Activated T-helper 9 cell treated with anti-CD3 and anti-CD28 coated beads, Interleukin-2, amount 50 U/mL, for 16 hours (primary cell): ENCODE results near the gene DDC.
"Not testable (repeated sequence)": the region's sequence is repeated elsewhere in the genome, so short reads cannot be mapped to it uniquely, and the experiment has no call there.

Experiments used
- DNase-seq: peaks from one replicate; pipeline ENCODE4 v3.0.0-alpha.2; 2020; ENCODE audit warnings: low read depth

DDC gene

DNA sequence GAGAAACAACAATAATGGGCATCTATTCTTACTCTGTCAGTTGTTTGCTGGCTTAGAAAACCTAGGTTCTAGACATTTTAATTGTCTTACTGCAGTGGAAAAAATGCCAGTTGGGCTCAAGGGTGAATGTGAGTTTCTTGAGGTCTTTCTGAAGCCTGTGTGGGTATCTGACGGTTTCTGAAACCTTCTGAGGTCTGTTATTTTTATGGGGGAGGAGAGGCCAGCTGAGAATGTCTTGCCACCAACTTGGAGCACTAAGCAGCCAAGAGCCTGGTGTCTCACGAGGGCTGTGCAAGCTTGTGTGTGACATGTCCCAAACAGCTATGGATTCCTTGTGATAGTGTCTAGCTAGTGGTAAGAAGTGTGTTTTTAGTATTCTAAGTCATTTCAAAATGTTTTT, 24.2 kb upstream of the DDC start:
- DNase-seq: no peak

DNA sequence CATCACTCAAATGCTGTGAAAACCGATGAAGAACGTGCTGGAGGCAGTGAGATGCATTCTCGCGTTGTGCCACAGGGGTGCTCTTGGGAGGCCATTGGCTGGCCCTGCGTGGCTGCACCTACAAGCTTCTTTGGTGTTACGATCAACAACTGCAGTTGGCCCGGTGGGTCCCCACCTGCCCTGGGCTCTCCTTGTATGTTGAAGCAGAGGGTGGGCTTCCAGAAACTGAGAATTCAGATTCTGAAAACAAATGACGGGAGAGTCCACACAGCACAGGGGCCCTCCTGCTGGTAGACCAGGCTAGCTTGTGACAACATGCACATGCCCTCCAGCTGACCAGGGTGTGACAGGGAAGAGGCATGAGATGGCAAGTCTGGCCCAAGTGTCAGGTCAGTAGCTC, 23.7 kb upstream of the DDC start:
- DNase-seq: no peak

- no peak for DNase-seq
These were observed 22.5 kb upstream of the DDC start for GRCh38 chr7:50587737-50588136.

GRCh38 chr7:50584793-50585408, 19.7 kb upstream of the DDC start:
- DNase-seq: no peak

DNA sequence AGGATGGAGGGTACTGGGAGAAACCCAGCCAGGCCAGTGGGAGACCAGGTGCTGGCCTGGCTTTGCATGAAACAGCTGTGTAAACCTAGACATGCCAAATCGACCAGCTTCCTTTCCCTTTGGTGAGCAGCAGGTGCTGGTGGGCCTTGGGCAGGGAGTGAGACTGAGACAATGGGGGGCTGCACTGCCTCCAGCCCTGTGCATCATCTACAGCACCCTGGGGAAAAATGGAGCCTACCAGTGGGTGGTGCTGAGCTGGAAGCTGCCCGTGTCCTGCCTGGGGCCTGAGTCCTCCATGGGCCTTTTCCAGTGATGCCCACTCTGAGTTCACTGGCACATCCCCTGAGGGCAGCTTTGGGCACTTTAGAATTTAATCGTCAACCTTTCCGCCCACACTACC, 19.2 kb upstream of the DDC start:
- no peak for DNase-seq

DNA sequence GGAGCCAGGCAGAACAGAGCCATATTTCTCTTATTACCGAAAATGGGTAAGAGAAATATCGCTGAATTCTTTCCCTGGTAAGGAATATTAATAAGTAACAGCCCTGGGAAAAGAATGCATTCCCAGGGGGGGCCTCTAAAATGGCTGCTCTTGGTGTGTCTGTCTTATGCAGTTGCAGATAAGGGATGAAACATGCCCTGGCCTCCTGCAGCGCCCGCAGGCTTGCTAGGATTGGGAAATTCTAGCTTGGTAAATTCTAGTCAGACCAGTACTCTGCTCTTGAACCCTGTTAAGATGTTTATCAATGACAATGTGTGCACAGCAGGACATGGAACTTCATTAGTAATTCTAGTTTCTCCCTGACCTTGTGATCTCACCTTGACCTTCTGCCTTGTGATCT, 18.1 kb upstream of the DDC start:
- DNase-seq: not testable (repeated sequence)

- not testable (repeated sequence) for DNase-seq
These were observed 17.1 kb upstream of the DDC start for GRCh38 chr7:50582271-50582670.

DNA sequence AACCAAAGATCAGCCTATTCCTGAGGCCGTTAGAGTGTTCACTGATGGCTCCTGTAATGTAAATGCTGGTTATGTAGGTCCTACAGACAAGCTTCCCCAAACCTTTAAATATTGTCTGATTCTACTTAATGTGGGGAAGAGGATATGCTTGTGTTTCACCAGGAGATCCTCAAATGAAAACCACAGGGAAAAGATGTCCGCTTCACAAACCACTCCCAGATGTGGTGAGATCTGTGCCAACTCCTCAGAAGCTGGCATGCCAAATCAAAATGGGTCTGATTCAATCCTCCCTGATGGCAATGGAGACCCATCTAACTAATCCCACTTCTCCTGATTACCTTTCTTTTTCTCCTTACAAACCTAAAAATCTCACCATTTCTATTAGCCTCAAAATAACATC, 15.5 kb upstream of the DDC start:
- not testable (repeated sequence) for DNase-seq

GRCh38 chr7:50580057-50580456, 14.9 kb upstream of the DDC start:
- DNase-seq: no peak

DNA sequence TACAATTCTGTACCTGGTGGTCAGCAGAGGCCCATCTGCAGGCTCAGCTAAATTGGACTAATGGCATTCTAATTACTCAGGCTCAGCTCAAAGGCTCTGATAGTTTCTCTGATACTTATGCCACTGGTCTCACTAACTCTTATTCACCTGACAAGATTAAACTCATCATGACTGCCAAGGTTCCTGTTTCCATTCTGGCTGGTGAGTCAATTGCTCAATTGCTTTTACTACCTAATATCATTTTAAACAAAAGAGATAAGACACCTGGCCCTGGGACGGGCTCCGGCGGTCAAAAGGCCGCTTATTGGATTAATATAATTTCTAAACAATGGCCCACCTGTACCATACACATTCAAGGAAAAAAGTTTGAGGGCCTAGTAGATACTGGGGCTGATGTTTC, 12.9 kb upstream of the DDC start:
- DNase-seq: not testable (repeated sequence)

DNA sequence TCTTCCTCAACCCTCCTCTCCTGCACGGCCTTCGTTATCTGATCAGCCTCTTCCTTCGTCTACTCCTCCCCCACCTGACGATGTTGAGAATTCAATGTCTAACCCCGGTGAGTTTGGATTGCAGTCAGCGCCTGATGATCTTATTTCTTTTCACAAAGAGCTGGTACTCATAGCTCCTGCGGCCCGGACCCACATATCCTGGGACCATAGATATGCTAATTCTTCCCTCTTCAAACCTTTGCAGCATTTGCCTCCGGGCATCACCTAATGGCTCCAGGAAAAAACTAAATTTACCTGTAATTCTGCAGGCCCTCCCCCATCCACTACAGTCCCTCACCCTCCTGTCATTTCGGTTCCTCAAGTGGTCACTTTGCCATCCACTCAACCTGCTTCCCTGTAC, 12.4 kb upstream of the DDC start:
- no peak for DNase-seq

DNA sequence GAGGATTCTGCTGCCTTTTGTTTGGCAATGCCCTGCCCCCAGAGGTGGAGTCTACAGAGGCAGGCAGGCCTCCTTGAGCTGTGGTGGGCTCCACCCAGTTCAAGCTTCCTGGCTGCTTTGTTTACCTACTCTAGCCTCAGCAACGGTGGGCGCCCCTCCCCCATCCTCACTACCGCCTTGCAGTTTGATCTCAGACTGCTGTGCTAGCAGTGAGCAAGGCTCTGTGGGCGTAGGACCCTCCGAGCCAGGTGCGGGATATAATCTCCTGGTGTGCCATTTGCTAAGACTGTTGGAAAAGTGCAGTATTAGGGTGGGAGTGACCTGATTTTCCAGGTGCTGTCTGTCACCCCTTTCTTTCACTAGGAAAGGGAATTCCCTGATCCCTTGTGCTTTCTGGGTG, 11.2 kb upstream of the DDC start:
- DNase-seq: not testable (repeated sequence)

DNA sequence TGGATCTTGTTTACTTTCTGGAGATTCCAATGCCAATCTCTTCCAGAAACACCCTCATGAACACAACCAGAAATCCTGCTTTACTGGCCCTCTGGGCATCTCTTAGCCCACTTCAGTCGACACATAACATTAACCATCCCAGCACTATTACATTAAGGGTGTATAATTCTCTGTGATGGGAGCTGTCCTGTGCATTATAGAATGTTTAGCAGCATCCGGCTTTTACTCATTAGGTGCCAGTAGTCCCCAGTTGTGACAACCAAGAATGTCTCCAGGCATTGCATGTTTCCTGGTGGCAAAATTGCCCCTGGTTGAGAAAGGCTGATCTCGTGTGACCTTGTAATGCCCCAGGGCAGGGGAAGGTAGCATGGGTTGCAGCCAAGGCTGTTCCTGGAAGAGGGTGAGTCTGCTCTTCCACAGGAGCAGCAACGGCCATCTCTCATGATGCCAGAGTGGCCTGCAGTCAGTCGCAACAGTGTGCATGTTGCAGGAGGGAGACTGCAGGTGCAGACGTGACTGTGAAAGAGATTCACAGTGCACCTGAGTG, 2.6 kb upstream of the DDC start:
- DNase-seq: no peak

DNA sequence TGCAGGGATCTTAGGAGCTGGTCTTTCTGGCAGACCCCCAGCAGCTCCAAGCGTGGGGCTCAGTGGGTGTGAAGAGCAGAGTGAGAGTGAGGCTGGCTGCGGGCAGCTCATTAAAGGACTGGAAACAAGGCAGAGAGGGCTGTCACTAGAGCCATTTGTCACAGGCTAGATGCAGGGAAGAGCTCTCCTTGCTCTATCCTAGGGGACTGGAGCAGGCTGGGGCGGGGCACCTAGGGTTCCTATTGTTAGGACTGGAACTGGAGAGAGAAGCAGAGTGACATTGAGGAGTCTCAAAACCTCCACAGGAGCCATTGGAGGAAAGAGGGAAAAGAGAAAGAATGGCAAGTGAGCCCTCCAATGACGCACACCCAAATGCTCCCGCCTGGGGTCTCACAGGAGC, 772 bp upstream of the DDC start:
- no peak for DNase-seq

GRCh38 chr7:50565559-50565916, 333 bp upstream of the DDC start:
- no peak for DNase-seq

DNA sequence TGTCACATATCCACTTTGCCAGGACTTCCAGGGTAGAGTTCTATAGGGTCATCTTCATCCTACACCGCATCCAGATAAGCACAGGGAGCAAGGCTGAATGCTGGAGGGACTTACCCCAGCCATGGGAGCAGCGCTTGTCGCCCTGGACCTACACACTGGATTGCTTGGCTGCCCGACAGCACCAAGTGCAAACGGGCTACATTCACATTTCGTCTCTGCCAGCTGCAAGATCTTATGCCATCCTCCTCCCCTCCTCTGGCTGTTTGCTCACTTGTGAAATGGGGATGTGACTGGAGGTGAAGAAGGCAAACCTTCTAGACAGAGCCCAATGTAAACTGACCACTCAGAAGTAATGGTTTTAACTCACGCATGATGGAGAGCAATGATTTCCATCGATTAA, 1.0 kb downstream of the DDC start:
- DNase-seq: no peak

GRCh38 chr7:50562136-50562535, 3.1 kb downstream of the DDC start:
- no peak for DNase-seq

DNA sequence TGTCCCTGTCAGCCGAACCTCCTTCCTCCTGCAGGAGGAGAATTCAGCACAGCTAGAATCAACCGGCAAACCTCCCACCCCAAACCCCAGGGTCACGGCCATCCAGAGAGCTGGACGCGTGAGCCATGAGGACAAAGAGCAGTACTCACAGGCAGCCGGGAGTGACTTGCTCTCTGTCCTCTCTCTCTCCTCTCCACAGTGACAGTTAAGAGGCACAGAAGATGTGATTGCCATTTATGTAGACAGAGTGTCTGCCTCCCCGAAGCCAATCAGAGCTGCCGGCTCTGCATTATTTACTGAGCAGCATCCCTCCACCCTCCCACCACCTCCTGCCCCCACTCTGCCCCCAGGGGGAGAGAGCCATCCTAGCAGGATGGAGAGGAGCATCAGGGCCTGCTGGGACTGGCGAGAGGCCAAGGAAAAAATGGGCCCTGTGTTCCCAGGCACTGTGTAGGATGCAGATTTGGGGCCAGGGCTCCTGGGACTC, 4.3 kb downstream of the DDC start:
- no peak for DNase-seq

GRCh38 chr7:50559881-50560280, 5.3 kb downstream of the DDC start:
- no peak for DNase-seq

DNA sequence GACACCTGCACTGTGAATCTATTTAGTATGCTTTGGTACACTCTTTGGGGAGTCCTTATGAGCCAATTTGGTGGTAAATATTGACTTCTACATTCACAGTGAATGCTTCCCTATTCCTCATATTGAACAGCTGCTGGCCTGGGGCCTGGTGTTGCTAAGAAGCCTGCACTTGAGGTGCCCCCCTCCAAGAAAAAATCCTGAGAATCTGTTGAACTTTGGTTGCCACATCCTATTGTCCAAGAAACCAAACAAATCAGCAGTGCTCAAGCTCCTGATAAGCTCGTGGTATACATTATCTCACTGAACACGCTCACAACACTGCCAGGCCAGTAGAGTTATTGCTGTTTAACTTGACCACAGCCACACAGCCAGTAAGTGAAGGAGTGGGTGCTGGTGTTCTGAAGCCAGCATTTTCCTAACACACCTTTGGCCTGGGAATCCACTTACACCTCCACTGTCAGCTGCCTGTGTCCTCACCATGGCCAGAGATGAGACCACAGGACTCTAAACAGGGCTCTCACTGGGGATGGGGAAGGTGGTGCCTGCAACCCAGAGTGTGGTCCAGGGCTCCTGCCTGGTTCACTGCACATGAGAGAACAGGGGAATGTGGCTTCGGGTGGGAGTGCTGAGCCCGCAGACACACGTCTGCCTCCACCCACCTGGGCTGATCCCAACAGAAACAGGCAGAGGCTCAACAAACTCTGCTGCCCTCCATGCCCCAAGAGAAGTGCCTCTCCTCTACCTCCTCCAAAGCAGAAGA, 6.7 kb downstream of the DDC start:
- DNase-seq: no peak

DNA sequence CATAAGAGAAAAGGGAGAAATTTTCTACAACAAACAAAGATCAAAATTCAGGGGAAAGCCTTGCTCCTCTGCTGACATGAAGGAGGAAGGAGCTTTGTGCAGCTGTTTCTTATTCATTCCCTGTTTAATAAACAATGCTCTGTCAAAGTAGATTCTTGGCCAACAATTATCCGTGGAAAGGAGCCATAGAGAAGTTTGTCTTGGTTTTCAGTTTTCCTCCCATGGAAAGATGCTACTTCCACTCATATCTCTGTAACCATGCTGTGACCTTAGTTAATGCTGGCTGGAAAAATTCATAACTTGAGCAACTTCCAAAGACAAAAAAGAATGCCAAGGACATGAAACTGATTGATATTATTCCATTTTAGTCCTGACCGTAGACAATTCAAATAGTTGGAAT, 8.1 kb downstream of the DDC start:
- no peak for DNase-seq

GRCh38 chr7:50556247-50556991, 8.8 kb downstream of the DDC start:
- no peak for DNase-seq

GRCh38 chr7:50555594-50556140, 9.5 kb downstream of the DDC start:
- no peak for DNase-seq
